Activated naive CD4-positive, alpha-beta T cell treated with anti-CD3 and anti-CD28 coated beads, Interleukin-2, amount 10 ng/mL, durations not matched to agents 7 days and 5 days (primary cell): ENCODE results near the gene SMKR1.
"Not testable (repeated sequence)": the region's sequence is repeated elsewhere in the genome, so short reads cannot be mapped to it uniquely, and the experiment has no call there.

Experiments used
- CTCF ChIA-PET: fragments of 350-600 bp; sonication (Branson Sonifier 250); formaldehyde crosslinking; loops from one replicate; lab custom pipeline; 2021; ENCODE audit warnings: antibody characterized with exemption; lab: Charles Lee
- DNase-seq: peaks from one replicate; pipeline ENCODE4 v3.0.0-alpha.2; 2020
- H3K27ac Mint-ChIP-seq: one replicate; pipeline ENCODE4 v1.8.0; 2021; ENCODE audit warnings: mild to moderate bottlenecking, moderate library complexity, mixed read lengths
- H3K27me3 Mint-ChIP-seq: one replicate; pipeline ENCODE4 v1.8.0; 2021; ENCODE audit warnings: mild to moderate bottlenecking, mixed read lengths
- H3K36me3 Mint-ChIP-seq: one replicate; pipeline ENCODE4 v1.8.0; 2021; ENCODE audit warnings: mixed read lengths
- H3K4me1 Mint-ChIP-seq: one replicate; pipeline ENCODE4 v1.8.0; 2021; ENCODE audit warnings: mixed read lengths
- H3K4me3 Mint-ChIP-seq: one replicate; pipeline ENCODE4 v1.8.0; 2021; ENCODE audit warnings: mild to moderate bottlenecking, moderate library complexity, mixed read lengths
- H3K9me3 Mint-ChIP-seq: one replicate; pipeline ENCODE4 v1.8.0; 2021; ENCODE audit warnings: mixed read lengths

SMKR1 gene

DNA sequence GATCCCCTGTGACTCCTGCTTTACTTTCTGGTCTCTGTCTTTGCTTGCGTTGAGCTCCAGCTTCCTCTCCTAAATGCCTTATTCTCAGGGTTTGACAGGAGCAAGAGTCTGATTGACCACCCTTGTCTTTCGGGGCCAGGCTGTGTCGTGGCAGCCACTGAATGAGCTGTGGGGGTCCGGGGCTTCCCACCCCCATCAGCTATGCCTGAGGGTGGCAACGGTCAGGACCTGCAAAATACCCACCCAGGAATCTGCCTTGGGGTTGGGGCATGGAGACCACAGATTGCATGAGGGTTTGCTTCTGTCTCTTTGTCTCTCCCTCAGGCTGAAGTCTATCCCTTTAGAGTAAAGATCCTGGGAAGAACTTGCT is 20.6 kb downstream of the SMKR1 start:
- Mint-ChIP-seq H3K9me3 (no peaks in the 10 kb centered on the region), H3K27ac (no peak overlapping the region), H3K36me3 (no peaks in the 10 kb centered on the region), H3K27me3 (peaks cover 54% of the 10 kb centered on the region), H3K4me1 (peaks cover 2% of the 10 kb centered on the region), H3K4me3 (no peak overlapping the region)
- no peak for DNase-seq
- CTCF ChIA-PET, result no interaction called here

DNA sequence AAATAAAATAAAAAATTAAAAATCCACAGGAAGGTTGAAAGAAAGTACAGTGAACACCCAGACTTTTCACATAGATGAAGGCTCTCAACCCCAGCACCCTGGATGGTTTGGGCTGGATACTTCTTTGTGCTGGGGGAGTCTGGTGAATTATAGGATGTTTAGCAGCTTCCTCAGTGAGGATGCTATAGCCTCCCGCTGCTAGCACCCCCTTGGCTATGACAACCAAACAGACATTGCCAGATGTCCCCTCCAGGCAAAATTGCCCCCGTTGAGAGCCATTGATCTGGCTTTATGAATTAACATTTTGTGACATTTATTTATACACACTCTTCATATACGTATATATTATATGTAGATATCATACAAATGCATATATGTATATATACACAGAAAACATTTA is 21.6 kb downstream of the SMKR1 start:
- no peak overlapping the region for H3K4me3 Mint-ChIP-seq
- peaks cover 54% of the 10 kb centered on the region for H3K27me3 Mint-ChIP-seq
- no peak for DNase-seq
- H3K27ac Mint-ChIP-seq, result no peak overlapping the region
- no peaks in the 10 kb centered on the region for H3K36me3 Mint-ChIP-seq
- no peaks in the 10 kb centered on the region for H3K9me3 Mint-ChIP-seq
- CTCF ChIA-PET, result no interaction called here
- peaks cover 2% of the 10 kb centered on the region for H3K4me1 Mint-ChIP-seq

DNA sequence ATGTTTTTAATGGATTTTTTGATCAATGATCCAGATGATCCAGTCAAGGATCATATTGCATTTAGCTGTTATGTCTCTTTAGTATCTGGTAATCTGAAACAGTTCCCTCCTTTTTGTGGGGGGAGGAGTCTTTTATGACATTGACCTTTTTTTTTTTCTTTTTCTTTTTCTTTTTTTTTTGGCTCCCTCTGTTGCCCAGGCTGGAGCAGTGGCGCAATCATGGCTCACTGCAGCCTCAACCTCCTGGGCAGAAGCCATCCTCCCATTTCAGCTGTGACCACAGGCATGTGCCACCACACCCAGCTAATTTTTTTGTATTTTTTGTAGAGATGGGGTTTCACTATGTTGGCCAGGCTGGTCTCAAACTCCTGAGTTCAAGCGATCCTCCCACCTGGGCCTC is 22.1 kb downstream of the SMKR1 start:
- CTCF ChIA-PET, H3K27ac Mint-ChIP-seq, DNase-seq, H3K9me3 Mint-ChIP-seq, H3K4me3 Mint-ChIP-seq, H3K36me3 Mint-ChIP-seq, H3K4me1 Mint-ChIP-seq: not testable (repeated sequence)
- peaks cover 54% of the 10 kb centered on the region for H3K27me3 Mint-ChIP-seq

DNA sequence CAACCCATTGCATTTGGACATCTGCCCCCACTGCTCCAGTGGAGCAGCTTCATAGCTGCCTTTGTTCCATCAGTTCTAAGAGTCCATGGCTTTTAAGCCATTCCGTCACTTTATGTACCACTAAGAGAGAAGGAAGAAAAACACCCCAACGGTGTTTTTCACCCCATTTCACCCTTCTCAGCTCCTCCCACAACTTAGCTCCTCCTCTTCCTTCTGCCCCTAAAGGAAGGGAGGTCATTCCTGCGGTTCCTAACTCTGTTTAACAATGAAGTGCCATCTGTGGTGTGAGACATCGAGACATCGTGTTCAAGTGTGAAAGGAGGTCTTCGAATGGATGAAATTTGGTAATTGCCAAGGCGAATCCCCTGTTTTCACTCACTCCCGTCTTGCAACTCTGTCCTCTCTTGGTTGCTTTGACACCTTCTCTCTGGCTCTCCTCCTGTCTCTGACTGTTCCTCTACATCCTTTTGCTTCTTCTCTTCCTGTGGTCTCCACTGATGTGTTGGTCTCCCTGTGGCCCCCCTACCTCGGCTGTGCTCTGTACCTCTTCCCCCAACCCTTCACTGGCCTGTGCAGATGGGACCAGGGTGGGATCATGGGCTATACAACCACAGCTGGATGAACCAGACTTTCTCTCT is 23.0 kb downstream of the SMKR1 start:
- Mint-ChIP-seq H3K27ac (no peak overlapping the region), H3K4me3 (no peak overlapping the region), H3K36me3 (no peaks in the 10 kb centered on the region), H3K9me3 (no peaks in the 10 kb centered on the region), H3K4me1 (peaks cover 2% of the 10 kb centered on the region), H3K27me3 (peaks cover 54% of the 10 kb centered on the region)
- CTCF ChIA-PET, result no interaction called here
- DNase-seq, result no peak

DNA sequence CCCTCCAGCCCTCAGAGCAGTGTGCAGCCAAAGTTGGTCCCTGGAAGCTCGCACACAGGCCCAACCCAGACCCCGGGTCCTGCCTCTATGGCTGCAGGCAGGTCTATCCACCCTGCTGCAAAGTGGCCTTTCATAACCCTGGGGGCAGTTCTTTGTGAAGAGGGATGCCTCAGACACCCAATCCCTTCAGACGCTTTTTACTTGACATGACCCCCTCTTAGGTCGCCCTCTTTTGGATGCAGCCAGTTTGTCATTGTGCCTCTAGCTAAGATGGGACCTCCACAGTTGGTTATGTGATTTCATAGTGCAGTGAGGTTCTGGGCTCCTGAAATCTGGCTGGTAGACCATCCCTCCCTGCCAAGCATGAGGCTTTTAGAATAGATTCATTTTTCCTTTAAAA is 27.3 kb downstream of the SMKR1 start:
- CTCF ChIA-PET, result interaction anchor here (0.7 to 0.8 kb wide), 2 partner anchors 82 to 162 kb away, joined by 3 to 4 read pairs; partner anchors contain the start of gene NRF1
- Mint-ChIP-seq H3K27ac (no peak overlapping the region), H3K4me3 (no peak overlapping the region), H3K4me1 (peaks cover 2% of the 10 kb centered on the region), H3K9me3 (no peaks in the 10 kb centered on the region), H3K27me3 (peaks cover 22% of the 10 kb centered on the region), H3K36me3 (no peaks in the 10 kb centered on the region)
- DNase-seq, result no peak

DNA sequence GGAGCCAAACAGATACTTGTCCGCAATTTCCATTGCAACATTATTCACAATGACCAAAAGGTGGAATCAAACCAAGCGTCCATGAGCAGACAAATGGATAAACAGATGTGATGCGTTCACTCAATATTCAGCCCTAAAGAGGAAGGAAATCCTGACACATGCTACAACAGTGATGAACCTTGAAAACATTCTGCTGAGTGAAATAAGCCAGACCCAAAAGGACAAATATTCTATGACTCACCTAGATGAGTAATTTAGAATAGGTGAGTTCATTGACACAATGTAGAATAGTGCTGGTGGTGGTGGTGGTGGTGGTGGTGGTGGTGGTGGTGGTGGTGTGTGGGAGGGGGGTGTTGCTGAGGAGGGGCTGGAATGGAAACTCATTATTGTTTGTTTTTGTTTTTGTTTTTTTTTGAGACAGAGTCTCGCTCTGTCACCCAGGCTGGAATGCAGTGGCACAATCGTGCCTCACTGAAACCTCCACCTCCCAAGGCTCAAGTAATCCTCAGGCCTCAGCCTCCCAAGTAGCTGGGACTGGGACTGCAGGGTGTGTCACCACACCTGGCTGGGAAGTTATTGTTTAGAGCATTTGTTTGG is 28.6 kb downstream of the SMKR1 start:
- Mint-ChIP-seq H3K9me3 (no peaks in the 10 kb centered on the region), H3K27me3 (peaks cover 11% of the 10 kb centered on the region), H3K4me3 (no peak overlapping the region), H3K36me3 (no peaks in the 10 kb centered on the region), H3K4me1 (peaks cover 2% of the 10 kb centered on the region), H3K27ac (no peak overlapping the region)
- CTCF ChIA-PET, result no interaction called here
- no peak for DNase-seq

DNA sequence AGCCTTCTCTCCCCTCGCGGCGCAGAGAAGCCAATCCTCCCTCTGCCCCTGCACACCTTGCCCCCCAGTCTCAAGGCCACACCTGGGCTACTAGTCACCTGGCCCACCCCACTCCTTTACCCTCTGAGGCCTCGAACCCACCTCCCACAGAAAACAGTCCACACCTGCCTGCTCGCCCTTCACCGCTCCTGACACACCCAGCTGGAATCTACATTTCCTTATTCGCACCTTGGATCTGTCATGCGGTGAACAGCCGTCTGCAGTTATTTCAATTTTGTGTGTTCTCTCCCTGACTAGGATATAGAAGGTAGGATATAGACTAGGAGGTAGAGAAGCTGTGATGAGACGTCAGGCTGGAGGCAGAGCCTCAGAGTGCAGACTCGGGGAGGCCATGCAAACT is 29.4 kb downstream of the SMKR1 start:
- H3K9me3 Mint-ChIP-seq, result no peaks in the 10 kb centered on the region
- no peak overlapping the region for H3K27ac Mint-ChIP-seq
- no peak for DNase-seq
- no peaks in the 10 kb centered on the region for H3K36me3 Mint-ChIP-seq
- CTCF ChIA-PET, result no interaction called here
- H3K27me3 Mint-ChIP-seq, result peaks cover 5% of the 10 kb centered on the region
- peaks cover 4% of the 10 kb centered on the region for H3K4me1 Mint-ChIP-seq
- H3K4me3 Mint-ChIP-seq, result no peak overlapping the region

DNA sequence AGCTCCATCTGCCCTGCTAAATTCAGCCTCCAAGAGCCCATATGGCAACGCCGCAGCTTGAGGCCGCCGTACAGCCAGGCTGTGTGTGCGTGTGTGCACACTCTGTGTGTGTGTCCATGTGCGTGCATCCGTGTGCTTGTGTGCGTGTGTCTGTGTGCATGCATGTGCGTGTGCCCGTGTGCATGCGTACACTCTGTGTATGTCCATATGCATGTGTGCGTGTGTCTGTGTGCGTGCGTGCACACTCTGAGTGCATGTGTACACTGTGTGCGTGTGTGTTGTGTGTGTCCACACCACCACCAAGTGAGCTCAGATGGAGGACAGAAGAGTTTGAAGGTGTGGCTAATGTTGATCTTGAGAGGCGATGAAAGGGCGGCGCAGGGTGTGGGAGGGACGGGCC is 30.0 kb downstream of the SMKR1 start:
- H3K9me3 Mint-ChIP-seq, result no peaks in the 10 kb centered on the region
- no peak for DNase-seq
- H3K36me3 Mint-ChIP-seq, result no peaks in the 10 kb centered on the region
- CTCF ChIA-PET, result no interaction called here
- H3K4me1 Mint-ChIP-seq, result peaks cover 4% of the 10 kb centered on the region
- no peak overlapping the region for H3K4me3 Mint-ChIP-seq
- no peaks in the 10 kb centered on the region for H3K27me3 Mint-ChIP-seq
- no peak overlapping the region for H3K27ac Mint-ChIP-seq

DNA sequence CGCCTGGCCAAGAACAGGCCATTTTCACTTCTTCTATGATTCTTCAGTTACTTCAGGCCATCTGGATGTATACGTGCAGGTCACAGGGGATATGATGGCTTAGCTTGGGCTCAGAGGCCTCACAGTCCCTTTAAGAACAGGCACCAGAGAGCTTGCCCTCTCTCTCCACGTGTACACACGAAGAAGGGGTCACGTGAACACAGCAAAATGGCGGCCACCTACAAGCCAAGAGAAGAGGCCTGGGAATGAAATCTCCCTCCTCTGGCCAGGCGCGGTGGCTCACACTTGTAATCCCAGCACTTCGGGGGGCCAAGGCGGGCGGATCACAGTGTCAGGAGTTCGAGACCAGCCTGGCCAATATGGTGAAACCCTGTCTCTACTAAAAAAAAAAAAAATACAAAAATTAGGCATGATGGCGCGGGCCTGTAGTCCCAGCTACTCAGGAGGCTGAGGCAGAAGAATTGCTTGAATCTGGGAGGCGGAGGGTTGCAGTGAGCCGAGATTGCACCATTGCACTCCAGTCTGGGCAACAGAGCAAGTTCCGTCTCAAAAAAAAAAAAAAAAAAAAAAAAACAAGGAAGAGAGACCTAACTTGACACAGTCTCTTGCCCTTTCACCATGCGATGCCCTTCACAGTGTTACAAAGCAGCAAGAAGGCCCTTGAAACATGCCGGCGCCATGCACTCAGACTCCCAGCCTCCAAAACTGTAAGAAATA is 32.4 kb downstream of the SMKR1 start:
- DNase-seq, H3K36me3 Mint-ChIP-seq, H3K9me3 Mint-ChIP-seq, H3K27me3 Mint-ChIP-seq, CTCF ChIA-PET, H3K4me1 Mint-ChIP-seq, H3K4me3 Mint-ChIP-seq, H3K27ac Mint-ChIP-seq: not testable (repeated sequence)

DNA sequence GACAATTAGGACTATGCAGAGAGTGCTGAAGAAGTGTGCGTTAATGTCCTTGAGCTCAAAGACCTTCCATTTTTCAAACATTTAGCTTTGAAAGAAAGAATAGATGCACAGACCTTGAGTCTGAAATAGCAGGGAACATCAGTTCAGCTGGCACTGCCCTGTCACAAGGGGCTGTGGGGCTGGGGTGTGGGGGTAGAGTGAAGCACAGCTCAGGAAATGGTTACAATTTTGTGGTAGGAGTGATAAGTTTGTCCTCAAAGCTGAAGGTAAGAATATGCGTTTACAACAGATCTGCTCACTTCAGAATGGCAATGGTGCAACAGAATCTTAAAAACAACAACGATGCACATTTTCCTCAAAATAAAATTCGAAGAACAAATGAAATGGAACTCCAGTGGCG is 33.6 kb downstream of the SMKR1 start:
- CTCF ChIA-PET, result no interaction called here
- no peaks in the 10 kb centered on the region for H3K36me3 Mint-ChIP-seq
- H3K9me3 Mint-ChIP-seq, result no peaks in the 10 kb centered on the region
- H3K4me1 Mint-ChIP-seq, result peaks cover 4% of the 10 kb centered on the region
- H3K27ac Mint-ChIP-seq, result no peak overlapping the region
- H3K27me3 Mint-ChIP-seq, result peaks cover under 1% of the 10 kb centered on the region
- DNase-seq, result no peak
- H3K4me3 Mint-ChIP-seq, result no peak overlapping the region

DNA sequence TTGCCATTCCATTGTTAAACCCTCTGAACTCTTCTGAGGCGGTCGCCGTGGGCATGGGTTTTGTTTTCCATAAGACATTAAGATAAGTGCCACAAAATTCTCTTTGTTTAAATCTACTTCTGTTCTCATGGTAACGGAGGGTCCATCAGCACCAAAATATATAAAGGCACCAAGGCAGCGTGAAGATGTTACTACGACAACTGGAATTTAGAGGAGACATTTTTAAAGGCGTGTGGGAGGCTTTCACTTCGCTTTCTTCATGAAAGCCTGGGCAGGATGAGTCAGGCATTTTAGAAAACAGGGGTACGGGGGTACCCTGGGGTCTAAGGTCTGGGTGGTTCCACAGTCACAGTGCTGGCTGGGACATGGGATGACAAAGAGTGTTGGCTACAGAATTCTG is 34.0 kb downstream of the SMKR1 start:
- H3K4me3 Mint-ChIP-seq, result no peak overlapping the region
- peaks cover 4% of the 10 kb centered on the region for H3K4me1 Mint-ChIP-seq
- H3K27ac Mint-ChIP-seq, result no peak overlapping the region
- H3K27me3 Mint-ChIP-seq, result peaks cover 4% of the 10 kb centered on the region
- H3K36me3 Mint-ChIP-seq, result no peaks in the 10 kb centered on the region
- CTCF ChIA-PET, result no interaction called here
- H3K9me3 Mint-ChIP-seq, result no peaks in the 10 kb centered on the region
- no peak for DNase-seq

DNA sequence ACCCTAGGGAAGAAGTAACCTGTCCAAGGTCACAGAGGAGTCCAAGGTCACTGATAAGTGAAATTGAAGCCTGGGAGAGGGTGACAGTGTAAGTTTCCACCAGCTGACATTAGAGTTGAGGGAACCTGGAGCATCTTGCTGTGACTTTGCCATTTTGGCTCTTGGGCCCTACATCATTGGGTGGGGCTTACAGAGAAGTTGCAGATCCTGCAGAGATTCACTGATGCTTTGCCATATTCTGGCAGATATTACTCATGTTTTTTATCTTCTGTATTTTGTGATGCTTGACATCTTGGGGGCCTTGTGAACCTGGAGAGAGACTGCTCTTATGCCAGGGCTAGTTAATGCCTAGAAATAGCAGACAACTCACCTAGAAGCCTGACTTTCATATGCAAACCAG is 36.5 kb downstream of the SMKR1 start:
- peaks cover 15% of the 10 kb centered on the region for H3K27me3 Mint-ChIP-seq
- H3K9me3 Mint-ChIP-seq, result no peaks in the 10 kb centered on the region
- H3K27ac Mint-ChIP-seq, result no peak overlapping the region
- no peak overlapping the region for H3K4me3 Mint-ChIP-seq
- DNase-seq, result no peak
- CTCF ChIA-PET, result no interaction called here
- H3K4me1 Mint-ChIP-seq, result peaks cover 6% of the 10 kb centered on the region
- no peaks in the 10 kb centered on the region for H3K36me3 Mint-ChIP-seq

DNA sequence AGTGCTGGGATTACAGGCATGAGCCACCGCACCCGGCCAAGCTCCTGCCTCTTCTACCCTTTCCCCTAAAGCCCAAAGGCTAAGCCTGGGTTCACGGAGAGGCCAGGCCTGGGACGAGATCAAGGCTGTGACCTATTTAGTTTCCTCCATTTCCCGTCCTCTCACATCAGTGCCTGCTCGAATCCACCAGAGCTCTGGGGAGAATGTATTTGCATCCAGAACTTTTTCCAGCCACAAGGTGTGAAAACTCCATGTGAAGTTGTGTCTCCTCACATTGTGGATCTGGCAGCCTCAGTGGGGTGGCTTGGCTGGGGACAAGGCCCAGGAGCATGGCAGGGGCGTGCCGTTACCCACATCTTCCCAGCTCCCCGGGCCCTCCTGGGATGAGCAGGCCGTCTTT is 38.0 kb downstream of the SMKR1 start:
- no peak for DNase-seq
- no peaks in the 10 kb centered on the region for H3K9me3 Mint-ChIP-seq
- no peak overlapping the region for H3K27ac Mint-ChIP-seq
- no peaks in the 10 kb centered on the region for H3K36me3 Mint-ChIP-seq
- H3K4me3 Mint-ChIP-seq, result no peak overlapping the region
- H3K27me3 Mint-ChIP-seq, result peaks cover 20% of the 10 kb centered on the region
- CTCF ChIA-PET, result interaction anchor here (0.7 kb wide), 1 partner anchor 16 kb away, joined by 3 read pairs; no protein-coding TSS in a partner anchor
- peaks cover 6% of the 10 kb centered on the region for H3K4me1 Mint-ChIP-seq

DNA sequence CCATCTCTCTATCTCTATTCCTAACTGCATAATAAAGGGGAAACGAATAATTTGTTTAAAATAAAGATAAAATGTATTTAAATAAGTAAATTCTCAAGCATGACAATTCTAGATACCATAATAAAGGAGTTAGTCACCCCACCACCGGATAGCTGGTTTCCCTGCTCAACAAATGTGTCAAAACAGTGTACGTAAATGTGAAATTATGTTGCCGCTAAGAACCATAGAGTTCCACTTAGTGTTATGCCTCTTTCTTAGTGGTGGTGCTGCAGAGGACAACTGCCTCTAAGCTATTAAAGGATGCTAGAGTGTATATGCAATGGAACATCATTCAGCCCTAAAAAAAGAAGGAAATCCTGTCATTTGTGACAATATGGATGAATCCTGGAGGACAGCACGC is 42.4 kb downstream of the SMKR1 start:
- CTCF ChIA-PET, result no interaction called here
- Mint-ChIP-seq H3K27me3 (peaks cover 28% of the 10 kb centered on the region), H3K36me3 (no peaks in the 10 kb centered on the region), H3K4me1 (peaks cover 2% of the 10 kb centered on the region), H3K27ac (no peak overlapping the region), H3K9me3 (no peaks in the 10 kb centered on the region), H3K4me3 (no peak overlapping the region)
- no peak for DNase-seq
